Measurements from ENCODE around the gene FBXO15. TPM values are rescaled to one million over a fixed set of nuclear protein-coding genes. Genes with fewer than 3 reads are reported as not detected.

FBXO15 gene
- total RNA-seq, 4 donors from 2014 or later: 0.28 to 0.60 (median 0.50) TPM; not detected in 1

DNA sequence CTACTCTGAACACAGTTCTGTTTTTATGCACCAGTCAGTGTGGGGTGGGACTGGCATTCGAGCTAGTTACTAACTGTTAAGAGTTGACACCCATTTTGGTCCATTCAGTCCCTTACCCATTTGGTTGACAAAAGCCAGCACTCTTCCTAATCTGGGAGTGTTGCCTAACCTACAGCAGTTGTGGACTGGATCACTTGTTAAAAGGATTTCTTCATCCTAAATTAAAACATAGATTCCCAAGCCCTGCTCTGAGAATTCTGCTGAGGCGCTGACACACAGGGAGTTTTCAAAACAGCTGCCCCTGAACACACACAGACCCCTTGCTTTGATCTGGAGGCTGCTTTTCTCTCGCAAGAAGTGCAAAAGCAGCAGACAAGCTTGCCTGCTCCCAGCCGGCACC, 7.1 kb upstream of the FBXO15 start:
- ATAC-seq (ENCODE audit: low FRiP score): no peak
- DNase-seq (ENCODE audit: low spot score): no peak
- TF ChIP-seq, protein P1, sequence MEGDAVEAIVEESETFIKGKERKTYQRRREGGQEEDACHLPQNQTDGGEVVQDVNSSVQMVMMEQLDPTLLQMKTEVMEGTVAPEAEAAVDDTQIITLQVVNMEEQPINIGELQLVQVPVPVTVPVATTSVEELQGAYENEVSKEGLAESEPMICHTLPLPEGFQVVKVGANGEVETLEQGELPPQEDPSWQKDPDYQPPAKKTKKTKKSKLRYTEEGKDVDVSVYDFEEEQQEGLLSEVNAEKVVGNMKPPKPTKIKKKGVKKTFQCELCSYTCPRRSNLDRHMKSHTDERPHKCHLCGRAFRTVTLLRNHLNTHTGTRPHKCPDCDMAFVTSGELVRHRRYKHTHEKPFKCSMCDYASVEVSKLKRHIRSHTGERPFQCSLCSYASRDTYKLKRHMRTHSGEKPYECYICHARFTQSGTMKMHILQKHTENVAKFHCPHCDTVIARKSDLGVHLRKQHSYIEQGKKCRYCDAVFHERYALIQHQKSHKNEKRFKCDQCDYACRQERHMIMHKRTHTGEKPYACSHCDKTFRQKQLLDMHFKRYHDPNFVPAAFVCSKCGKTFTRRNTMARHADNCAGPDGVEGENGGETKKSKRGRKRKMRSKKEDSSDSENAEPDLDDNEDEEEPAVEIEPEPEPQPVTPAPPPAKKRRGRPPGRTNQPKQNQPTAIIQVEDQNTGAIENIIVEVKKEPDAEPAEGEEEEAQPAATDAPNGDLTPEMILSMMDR (IDR thresholded peaks at IDR 0.05): no peak

DNA sequence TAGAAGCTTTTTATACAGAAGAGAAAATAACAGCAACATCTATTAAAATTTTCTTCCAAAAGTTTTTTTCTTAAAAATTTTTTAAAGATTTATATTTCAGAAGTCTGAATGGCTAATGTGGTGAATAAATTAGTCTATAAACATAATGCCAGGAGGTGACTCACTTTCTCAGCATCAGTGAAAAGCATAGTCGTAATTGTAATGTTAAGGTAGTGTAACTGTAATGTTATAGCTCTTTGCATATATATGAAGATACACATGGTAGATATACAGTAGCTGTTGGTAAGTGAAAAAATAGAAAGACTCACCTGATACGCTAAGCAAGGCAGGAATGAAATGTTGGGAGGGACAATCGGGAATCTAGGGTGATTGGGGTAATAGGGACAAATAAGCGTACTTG, 6.2 kb upstream of the FBXO15 start:
- DNase-seq (ENCODE audit: low spot score) (no peak), ATAC-seq (ENCODE audit: low FRiP score) (no peak)

DNA sequence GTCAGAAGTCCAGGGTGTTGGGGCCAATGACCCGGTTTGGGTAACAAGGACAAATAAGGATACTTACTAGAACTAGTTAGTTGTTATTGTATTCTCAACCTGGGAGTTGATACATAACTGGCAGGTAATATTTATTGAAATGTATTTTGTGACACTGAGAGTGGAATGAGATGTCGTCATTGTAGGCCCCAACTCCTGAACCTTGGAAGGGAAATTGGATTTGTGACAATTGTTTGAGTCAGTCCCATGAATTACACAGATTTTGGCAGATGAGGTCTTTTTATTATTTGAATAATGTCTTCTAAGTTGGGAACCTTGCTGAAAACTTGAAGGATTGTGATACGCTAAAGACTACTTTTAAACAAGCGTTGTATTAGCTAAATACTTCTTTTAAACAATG, 5.7 kb upstream of the FBXO15 start:
- no peak for ATAC-seq (ENCODE audit: low FRiP score)
- TF ChIP-seq, protein P1 (IDR thresholded peaks at IDR 0.05): no peak
- no peak for DNase-seq (ENCODE audit: low spot score)

More for the DNA sequence above, 6.2 kb upstream of the FBXO15 start:
- TF ChIP-seq, protein P1 (IDR thresholded peaks at IDR 0.05): no peak

DNA sequence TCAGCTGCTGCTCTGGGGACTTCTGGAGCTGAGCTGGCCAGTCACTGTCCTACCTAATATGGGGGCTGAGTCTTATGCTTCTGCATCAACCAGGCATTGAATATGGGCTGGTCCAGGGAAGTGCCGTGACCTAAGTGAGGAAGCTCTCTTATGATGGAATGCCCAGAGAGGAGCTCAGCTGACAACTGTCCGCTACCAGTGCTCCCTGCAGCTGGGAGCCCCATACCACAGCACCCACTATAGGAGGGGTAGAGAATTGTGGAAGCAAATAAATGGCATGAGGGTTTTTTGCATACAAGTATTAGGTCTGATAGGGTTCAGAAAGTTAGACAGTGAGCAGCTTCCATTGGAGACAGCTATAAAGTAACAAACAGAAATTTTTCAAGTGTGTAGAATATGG, 5.2 kb upstream of the FBXO15 start:
- no peak for DNase-seq (ENCODE audit: low spot score)

DNA sequence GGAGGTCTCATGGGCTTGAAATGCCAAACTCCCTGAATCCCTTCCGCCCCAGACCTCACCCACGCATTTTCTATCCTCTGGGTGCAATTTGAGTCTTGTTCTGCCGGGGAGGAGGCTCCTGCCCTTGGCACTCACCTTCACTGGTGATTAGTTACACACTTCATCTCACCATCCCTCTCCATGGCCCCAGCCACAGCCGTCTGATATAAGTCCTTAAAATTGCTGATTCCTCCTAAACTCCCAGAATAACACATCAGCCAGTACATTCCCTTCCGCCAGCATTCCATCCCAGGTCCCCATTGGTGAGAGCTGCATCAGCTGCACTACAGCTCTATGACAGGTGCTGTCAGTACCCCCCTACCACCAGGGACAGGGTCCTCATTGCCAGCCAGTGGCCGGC, 4.6 kb upstream of the FBXO15 start:
- no peak for ATAC-seq (ENCODE audit: low FRiP score)
- TF ChIP-seq, protein P1 (IDR thresholded peaks at IDR 0.05): no peak
- DNase-seq (ENCODE audit: low spot score): no peak

More for the DNA sequence above, 5.2 kb upstream of the FBXO15 start:
- ATAC-seq (ENCODE audit: low FRiP score): no peak
- TF ChIP-seq, protein P1 (IDR thresholded peaks at IDR 0.05): no peak

DNA sequence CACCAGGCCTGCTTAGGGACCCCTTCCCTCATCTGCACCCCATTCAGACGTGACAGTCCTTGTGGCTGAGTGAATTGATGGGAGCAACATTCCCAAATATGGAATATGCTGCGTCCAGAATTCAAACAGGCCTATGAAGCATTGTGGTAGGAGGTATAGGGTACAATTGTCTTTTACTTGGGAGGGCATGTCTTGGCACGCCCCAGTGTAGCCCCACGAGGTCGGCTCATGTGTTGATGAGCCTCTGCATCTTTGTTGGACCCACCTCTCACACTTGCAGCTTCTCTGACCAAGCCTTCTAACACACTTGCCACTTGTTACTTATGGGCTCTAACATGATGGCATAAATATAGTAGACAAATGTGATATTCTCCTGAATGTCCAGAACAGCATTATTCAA, 2.2 kb upstream of the FBXO15 start:
- TF ChIP-seq, protein P1 (IDR thresholded peaks at IDR 0.05): no peak
- DNase-seq (ENCODE audit: low spot score) (no peak), ATAC-seq (ENCODE audit: low FRiP score) (no peak)

DNA sequence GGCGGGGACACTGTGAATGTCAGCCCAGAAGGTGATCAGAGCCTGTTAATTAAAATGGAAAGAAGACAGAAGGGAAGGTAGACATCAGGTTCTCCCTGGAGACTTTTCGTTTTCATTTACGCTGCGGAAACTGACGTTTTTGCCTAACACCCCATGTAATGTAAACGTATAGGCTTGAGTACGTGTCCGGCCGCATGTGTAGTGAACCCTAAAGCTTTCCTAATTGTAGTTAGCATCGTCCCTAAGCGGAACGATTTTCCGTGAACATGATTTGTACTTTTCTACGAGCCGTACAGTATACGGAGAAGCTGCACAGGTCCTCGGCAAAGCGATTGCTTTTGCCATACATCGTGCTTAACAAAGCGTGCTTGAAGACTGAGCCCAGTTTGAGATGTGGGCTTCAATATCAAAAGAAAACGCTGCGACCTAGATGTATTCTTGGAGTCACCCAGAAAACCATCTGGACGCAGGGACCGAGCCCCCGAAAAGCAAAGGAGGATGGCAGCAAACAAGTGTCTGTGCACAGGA, 973 bp upstream of the FBXO15 start:
- DNase-seq (ENCODE audit: low spot score) (no peak), ATAC-seq (ENCODE audit: low FRiP score) (no peak)
- TF ChIP-seq, protein P1 (IDR thresholded peaks at IDR 0.05): no peak

Measured in omental fat pad (tissue), 4 donors.